Bronchial epithelial cell (primary cell): ENCODE data around the gene BCKDK. TPM values are rescaled to one million over a fixed set of nuclear protein-coding genes. Genes with fewer than 3 reads are reported as not detected.
"Not testable (repeated sequence)": the region's sequence is repeated elsewhere in the genome, so short reads cannot be mapped to it uniquely, and the experiment has no call there.

Experiments used
- DNase-seq: peaks from one replicate; pipeline ENCODE4 v3.0.0-alpha.2; 2010; ENCODE audit warnings: low read depth
- FAIRE-seq: peaks from 2 replicates; lab custom pipeline; 2011; peaks lifted over from hg19 to GRCh38; lab: Jason Lieb, UNC
- H3K27me3 ChIP-seq: 2 replicates; pipeline ENCODE4 v1.5.1; 2011; ENCODE audit warnings: low read length; ENCODE audit not compliant: control insufficient read depth, insufficient read depth
- H3K36me3 ChIP-seq: 2 replicates; pipeline ENCODE4 v1.5.1; 2011; ENCODE audit warnings: low read length; ENCODE audit not compliant: control insufficient read depth, insufficient read depth
- H3K4me3 ChIP-seq: 2 replicates; pipeline ENCODE4 v1.5.1; 2011; ENCODE audit warnings: mild to moderate bottlenecking, low read depth, low read length, control low read depth
- CTCF ChIP-seq: IDR thresholded peaks from 2 replicates; pipeline ENCODE4 v1.5.1; 2011; ENCODE audit warnings: mild to moderate bottlenecking, moderate library complexity, low read length, control low read depth, inconsistent platforms; ENCODE audit not compliant: insufficient read depth, severe bottlenecking
- total RNA-seq: library from RNA; depleted of rRNA; stranded (reverse); fragments of >200 nt; gene quantifications from 2 replicates; pipeline ENCODE4 v1.2.1, GENCODE V29; 2014

Gene BCKDK
- total RNA-seq, 1 donor from 2014 or later = 7.9 TPM

- no peaks in the 10 kb centered on the region for H3K36me3 ChIP-seq
- no peak for DNase-seq
- TF ChIP-seq CTCF = no peak
- no peak overlapping the region for H3K4me3 ChIP-seq
- no peak for FAIRE-seq
- no peaks in the 10 kb centered on the region for H3K27me3 ChIP-seq
Measured at GRCh38 chr16:31149332-31149731, 41.1 kb downstream of the BCKDK start.

GRCh38 chr16:31149894-31150890 lies 42.0 kb downstream of the BCKDK start, which contains the start of gene PRSS36:
TSS of gene PRSS36 (minus strand) at chr16:31150066. CDS start at chr16:31150035, 31 bp downstream.
- FAIRE-seq = no peak
- no peak for DNase-seq

GRCh38 chr16:31150976-31151375 lies 42.8 kb downstream of the BCKDK start:
- FAIRE-seq, DNase-seq, H3K27me3 ChIP-seq, H3K4me3 ChIP-seq, H3K36me3 ChIP-seq: not testable (repeated sequence)

More at GRCh38 chr16:31149894-31150890, 42.0 kb downstream of the BCKDK start, which contains the start of gene PRSS36:
- no peaks in the 10 kb centered on the region for H3K36me3 ChIP-seq
- TF ChIP-seq CTCF = no peak
- no peak within 1 kb of the TSS for H3K4me3 ChIP-seq
- no peaks in the 10 kb centered on the region for H3K27me3 ChIP-seq

- no peak for TF ChIP-seq CTCF
- H3K4me3 ChIP-seq = no peak overlapping the region
- FAIRE-seq (no peak), DNase-seq (no peak)
- no peaks in the 10 kb centered on the region for H3K36me3 ChIP-seq
- no peaks in the 10 kb centered on the region for H3K27me3 ChIP-seq
Measured at GRCh38 chr16:31157136-31157535, 49.0 kb downstream of the BCKDK start.

Other genes with a start within 250 kb of the BCKDK start
- gene BCL7C, start 214.3 kb upstream of the BCKDK start, total RNA-seq = 24.7 and 50.1 TPM in 2 replicates
- 0.26 and 0.38 TPM in 2 replicates for gene CTF1, start 211.8 kb upstream of the BCKDK start, total RNA-seq
- 7.9 and 10.0 TPM in 2 replicates for gene FBXL19, start 184.8 kb upstream of the BCKDK start, total RNA-seq
- gene ORAI3, start 159.3 kb upstream of the BCKDK start, total RNA-seq = 16.6 and 17.5 TPM in 2 replicates
- gene SETD1A, start 150.6 kb upstream of the BCKDK start, total RNA-seq = 1.3 TPM in 2 replicates
- gene HSD3B7, start 123.2 kb upstream of the BCKDK start, total RNA-seq = 5.1 and 8.2 TPM in 2 replicates
- gene STX1B, start 97.7 kb upstream of the BCKDK start, total RNA-seq = under 0.01 TPM in 1 of 2 replicates, not detected in the other
- gene STX4, start 74.8 kb upstream of the BCKDK start, total RNA-seq = 14.7 and 18.7 TPM in 2 replicates
- gene ZNF668, start 34.1 kb upstream of the BCKDK start, total RNA-seq = 6.5 and 8.2 TPM in 2 replicates
- 6.3 and 10.0 TPM in 2 replicates for gene ZNF646, start 34.0 kb upstream of the BCKDK start, total RNA-seq
- gene PRSS53, start 19.4 kb upstream of the BCKDK start, total RNA-seq = 0.90 and 1.1 TPM in 2 replicates
- 29.2 and 32.6 TPM in 2 replicates for gene VKORC1, start 13.6 kb upstream of the BCKDK start, total RNA-seq
- gene KAT8, start 9.3 kb downstream of the BCKDK start, total RNA-seq = 34.1 and 54.5 TPM in 2 replicates
- 15.0 and 31.0 TPM in 2 replicates for gene PRSS8, start 27.3 kb downstream of the BCKDK start, total RNA-seq
- gene PRSS36, start 41.7 kb downstream of the BCKDK start, total RNA-seq = 0.26 and 1.3 TPM in 2 replicates
- 24.2 and 25.0 TPM in 2 replicates for gene FUS, start 71.8 kb downstream of the BCKDK start, total RNA-seq
- gene PYCARD, start 94.4 kb downstream of the BCKDK start, total RNA-seq = 88.2 and 147 TPM in 2 replicates
- gene TRIM72, start 105.7 kb downstream of the BCKDK start, total RNA-seq = under 0.01 TPM in 1 of 2 replicates, not detected in the other
- not detected in 2 replicates for gene PYDC1, start 108.7 kb downstream of the BCKDK start, total RNA-seq
- 0.13 TPM in 1 of 2 replicates, not detected in the other for gene ITGAM, start 151.6 kb downstream of the BCKDK start, total RNA-seq
- gene ITGAX, start 246.8 kb downstream of the BCKDK start, total RNA-seq = under 0.01 TPM in 1 of 2 replicates, not detected in the other